HepG2 (cell line): Measurements from ENCODE around the gene SBK3.

ENCODE experiments used
- CTCF ChIP-seq: sonication (generic); formaldehyde crosslinking; IDR thresholded peaks from 2 replicates; pipeline ENCODE4 v1.5.0; 2020; ENCODE audit warnings: mild to moderate bottlenecking, missing genetic modification reagents, moderate library complexity
- KDM4B ChIP-seq: sonication (generic); formaldehyde crosslinking; IDR thresholded peaks from 2 replicates; pipeline ENCODE4 v1.4.0; 2020; ENCODE audit warnings: missing genetic modification reagents
- SATB2 ChIP-seq: sonication (generic); formaldehyde crosslinking; IDR thresholded peaks from 2 replicates; pipeline ENCODE4 v1.5.0; 2020; ENCODE audit warnings: missing genetic modification reagents

- TF ChIP-seq SATB2 (CRISPR knock-in tag) (no peak), KDM4B (no peak), CTCF (no peak)
Measured at GRCh38 chr19:55578031-55578760, 32.9 kb upstream of the SBK3 start.
